ENCODE results near the gene FOXP4. TPM values are rescaled to one million over a fixed set of nuclear protein-coding genes. Genes with fewer than 3 reads are reported as not detected.
A peak's percentile ranks its signal among the peaks of the same experiment; 100 is the strongest.

Gene FOXP4
- total RNA-seq, 1 donor, result 3.3 TPM

DNA sequence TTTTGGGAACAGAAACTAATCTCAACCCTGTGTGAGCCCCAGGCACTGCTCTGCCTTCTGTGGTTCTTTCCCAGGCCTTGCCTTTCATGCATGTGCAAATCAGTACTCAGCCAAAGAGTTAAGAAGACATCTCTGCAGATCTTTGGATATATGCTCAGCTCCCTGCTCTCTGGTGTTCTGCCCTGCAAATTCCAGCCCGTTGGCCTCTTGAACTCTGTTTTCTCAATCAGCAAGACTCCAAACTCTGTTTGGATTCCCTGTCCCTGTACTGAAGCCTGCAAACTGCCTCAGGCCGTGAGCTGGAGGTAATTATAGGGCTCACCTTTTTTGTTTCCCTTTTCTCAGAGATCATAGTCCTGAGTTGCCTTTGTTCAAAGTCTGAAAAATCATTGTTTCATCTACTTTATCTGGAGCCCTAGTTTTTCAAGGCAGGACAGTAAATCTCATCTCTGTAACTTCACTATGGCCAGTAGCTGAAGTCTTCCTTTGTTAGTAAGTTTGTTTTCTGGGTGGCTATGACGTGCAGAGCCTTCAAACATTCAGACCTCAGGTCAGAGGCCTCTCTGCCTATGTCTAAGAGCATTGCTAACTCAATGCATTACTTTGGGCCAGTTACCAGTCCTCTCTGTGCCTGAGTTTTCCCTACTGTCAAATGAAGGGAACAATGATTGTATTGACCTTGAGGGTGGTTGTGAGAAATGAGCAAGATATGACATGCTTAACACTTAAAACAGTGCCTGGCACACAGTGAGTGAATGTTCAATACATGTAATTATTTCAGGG is 76.2 kb downstream of the FOXP4 start:
- Histone ChIP-seq H3K4me3 (ENCODE audit: insufficient read depth, low read length) (no peak overlapping the region), H3K27me3 (ENCODE audit: insufficient read depth, low read length) (peaks cover 3% of the 10 kb centered on the region), H3K9me3 (ENCODE audit: low read depth, low read length) (no peaks in the 10 kb centered on the region), H3K4me1 (ENCODE audit: insufficient read depth, low read length) (no peaks in the 10 kb centered on the region), H2AFZ (ENCODE audit: low read length) (no peak overlapping the region), H4K20me1 (ENCODE audit: insufficient read depth, low read length) (no peaks in the 10 kb centered on the region), H3K4me2 (ENCODE audit: insufficient read depth, low read length) (no peak overlapping the region), H3K27ac (ENCODE audit: low read depth, low read length) (no peak overlapping the region), H3K79me2 (ENCODE audit: insufficient read depth, low read length) (no peaks in the 10 kb centered on the region), H3K36me3 (ENCODE audit: insufficient read depth, low read length) (no peaks in the 10 kb centered on the region)
- TF ChIP-seq, protein P1, sequence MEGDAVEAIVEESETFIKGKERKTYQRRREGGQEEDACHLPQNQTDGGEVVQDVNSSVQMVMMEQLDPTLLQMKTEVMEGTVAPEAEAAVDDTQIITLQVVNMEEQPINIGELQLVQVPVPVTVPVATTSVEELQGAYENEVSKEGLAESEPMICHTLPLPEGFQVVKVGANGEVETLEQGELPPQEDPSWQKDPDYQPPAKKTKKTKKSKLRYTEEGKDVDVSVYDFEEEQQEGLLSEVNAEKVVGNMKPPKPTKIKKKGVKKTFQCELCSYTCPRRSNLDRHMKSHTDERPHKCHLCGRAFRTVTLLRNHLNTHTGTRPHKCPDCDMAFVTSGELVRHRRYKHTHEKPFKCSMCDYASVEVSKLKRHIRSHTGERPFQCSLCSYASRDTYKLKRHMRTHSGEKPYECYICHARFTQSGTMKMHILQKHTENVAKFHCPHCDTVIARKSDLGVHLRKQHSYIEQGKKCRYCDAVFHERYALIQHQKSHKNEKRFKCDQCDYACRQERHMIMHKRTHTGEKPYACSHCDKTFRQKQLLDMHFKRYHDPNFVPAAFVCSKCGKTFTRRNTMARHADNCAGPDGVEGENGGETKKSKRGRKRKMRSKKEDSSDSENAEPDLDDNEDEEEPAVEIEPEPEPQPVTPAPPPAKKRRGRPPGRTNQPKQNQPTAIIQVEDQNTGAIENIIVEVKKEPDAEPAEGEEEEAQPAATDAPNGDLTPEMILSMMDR (IDR thresholded peaks at IDR 0.05; ENCODE audit: extremely low read depth, low read depth, low read length), result no peak
- DNase-seq (ENCODE audit: insufficient read length, low spot score, missing footprints), result no peak

DNA sequence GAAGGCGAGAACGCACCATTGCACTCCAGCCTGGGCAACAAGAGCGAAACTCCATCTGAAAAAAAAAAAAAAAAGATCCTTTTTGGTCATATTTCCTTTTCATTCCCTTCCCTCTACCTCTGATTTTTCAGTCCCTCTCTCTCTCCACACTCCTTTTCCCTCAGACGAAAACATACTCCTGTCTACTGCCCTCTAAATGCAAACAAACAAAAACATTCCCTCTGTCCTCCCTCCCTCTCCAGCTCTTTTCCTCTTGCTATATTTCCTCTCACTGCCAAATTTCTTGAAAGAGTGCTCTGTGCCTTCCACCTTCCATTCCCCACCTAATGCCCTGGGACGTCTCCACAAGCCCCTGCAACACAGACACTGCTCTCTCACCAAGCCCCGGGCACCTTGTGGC is 77.1 kb downstream of the FOXP4 start:
- H3K4me3 ChIP-seq (ENCODE audit: insufficient read depth, low read length), result no peak overlapping the region
- H3K4me2 ChIP-seq (ENCODE audit: insufficient read depth, low read length), result no peak overlapping the region
- H3K27ac ChIP-seq (ENCODE audit: low read depth, low read length), result no peak overlapping the region
- peak; percentile 67 for DNase-seq (ENCODE audit: insufficient read length, low spot score, missing footprints)
- H3K79me2 ChIP-seq (ENCODE audit: insufficient read depth, low read length), result no peaks in the 10 kb centered on the region
- H3K9me3 ChIP-seq (ENCODE audit: low read depth, low read length), result no peaks in the 10 kb centered on the region
- peaks cover 3% of the 10 kb centered on the region for H3K27me3 ChIP-seq (ENCODE audit: insufficient read depth, low read length)
- H2AFZ ChIP-seq (ENCODE audit: low read length), result no peak overlapping the region
- TF ChIP-seq, protein P1 (IDR thresholded peaks at IDR 0.05; ENCODE audit: extremely low read depth, low read depth, low read length), result no peak
- no peaks in the 10 kb centered on the region for H3K4me1 ChIP-seq (ENCODE audit: insufficient read depth, low read length)
- no peaks in the 10 kb centered on the region for H4K20me1 ChIP-seq (ENCODE audit: insufficient read depth, low read length)
- H3K36me3 ChIP-seq (ENCODE audit: insufficient read depth, low read length), result no peaks in the 10 kb centered on the region

GRCh38 chr6:41624621-41625380 is 78.6 kb downstream of the FOXP4 start:
- TF ChIP-seq, protein P1 (IDR thresholded peaks at IDR 0.05; ENCODE audit: extremely low read depth, low read depth, low read length), result no peak

GRCh38 chr6:41625442-41625841 is 79.3 kb downstream of the FOXP4 start:
- no peak overlapping the region for H2AFZ ChIP-seq (ENCODE audit: low read length)
- peak; percentile 72 for DNase-seq (ENCODE audit: insufficient read length, low spot score, missing footprints)
- no peaks in the 10 kb centered on the region for H3K9me3 ChIP-seq (ENCODE audit: low read depth, low read length)
- H3K79me2 ChIP-seq (ENCODE audit: insufficient read depth, low read length), result no peaks in the 10 kb centered on the region
- no peak overlapping the region for H3K27ac ChIP-seq (ENCODE audit: low read depth, low read length)
- H3K4me2 ChIP-seq (ENCODE audit: insufficient read depth, low read length), result no peak overlapping the region
- TF ChIP-seq, protein P1 (IDR thresholded peaks at IDR 0.05; ENCODE audit: extremely low read depth, low read depth, low read length), result no peak
- H3K4me3 ChIP-seq (ENCODE audit: insufficient read depth, low read length), result no peak overlapping the region
- H3K27me3 ChIP-seq (ENCODE audit: insufficient read depth, low read length), result peaks cover 3% of the 10 kb centered on the region
- no peaks in the 10 kb centered on the region for H4K20me1 ChIP-seq (ENCODE audit: insufficient read depth, low read length)
- H3K36me3 ChIP-seq (ENCODE audit: insufficient read depth, low read length), result no peaks in the 10 kb centered on the region
- H3K4me1 ChIP-seq (ENCODE audit: insufficient read depth, low read length), result no peaks in the 10 kb centered on the region

More at GRCh38 chr6:41624621-41625380, 78.6 kb downstream of the FOXP4 start:
- H3K79me2 ChIP-seq (ENCODE audit: insufficient read depth, low read length), result no peaks in the 10 kb centered on the region
- no peak overlapping the region for H3K4me2 ChIP-seq (ENCODE audit: insufficient read depth, low read length)
- H3K36me3 ChIP-seq (ENCODE audit: insufficient read depth, low read length), result no peaks in the 10 kb centered on the region
- no peak for DNase-seq (ENCODE audit: insufficient read length, low spot score, missing footprints)
- H3K4me1 ChIP-seq (ENCODE audit: insufficient read depth, low read length), result no peaks in the 10 kb centered on the region
- no peak overlapping the region for H2AFZ ChIP-seq (ENCODE audit: low read length)
- no peak overlapping the region for H3K4me3 ChIP-seq (ENCODE audit: insufficient read depth, low read length)
- H4K20me1 ChIP-seq (ENCODE audit: insufficient read depth, low read length), result no peaks in the 10 kb centered on the region
- H3K27ac ChIP-seq (ENCODE audit: low read depth, low read length), result no peak overlapping the region
- no peaks in the 10 kb centered on the region for H3K9me3 ChIP-seq (ENCODE audit: low read depth, low read length)
- H3K27me3 ChIP-seq (ENCODE audit: insufficient read depth, low read length), result peaks cover 3% of the 10 kb centered on the region
